ENCODE results near the gene PIK3R2.
"Not testable (repeated sequence)": the region's sequence is repeated elsewhere in the genome, so short reads cannot be mapped to it uniquely, and the experiment has no call there.

The PIK3R2 gene

DNA sequence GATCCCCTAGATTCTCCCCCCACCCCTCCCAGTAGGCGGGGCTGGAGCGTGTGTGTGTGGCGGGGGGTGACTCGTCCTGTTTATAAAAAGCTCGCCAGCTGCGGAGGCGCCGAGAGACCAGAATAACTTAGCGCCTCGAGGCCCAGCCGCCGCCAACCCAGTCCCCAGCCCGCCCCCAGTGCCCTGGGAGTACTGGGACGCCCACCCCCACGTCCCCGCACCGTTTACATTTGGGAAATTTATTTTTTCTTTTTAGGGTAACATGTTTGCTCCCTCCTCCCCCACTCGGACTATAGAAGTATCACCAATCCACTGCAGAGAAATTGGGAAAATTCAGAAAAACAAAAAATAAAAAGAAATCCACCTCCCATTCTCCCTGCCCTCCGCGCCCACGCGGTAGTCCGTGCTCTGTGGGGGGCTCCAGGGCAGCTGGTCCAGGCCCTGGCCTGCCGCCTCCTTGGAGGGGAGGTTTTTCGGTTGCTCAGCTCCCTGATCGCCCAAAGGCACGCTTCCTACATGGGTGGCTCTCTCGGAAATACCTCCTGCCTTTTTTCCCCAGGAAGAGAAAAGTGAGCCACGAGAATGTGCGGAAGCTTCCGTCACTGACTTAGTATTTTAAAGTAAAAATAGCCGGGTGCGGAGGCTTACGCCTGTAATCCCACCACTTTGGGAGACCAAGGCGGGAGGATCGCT, 52.4 kb downstream of the PIK3R2 start:
- peak; percentile 92 for DNase-seq

DNA sequence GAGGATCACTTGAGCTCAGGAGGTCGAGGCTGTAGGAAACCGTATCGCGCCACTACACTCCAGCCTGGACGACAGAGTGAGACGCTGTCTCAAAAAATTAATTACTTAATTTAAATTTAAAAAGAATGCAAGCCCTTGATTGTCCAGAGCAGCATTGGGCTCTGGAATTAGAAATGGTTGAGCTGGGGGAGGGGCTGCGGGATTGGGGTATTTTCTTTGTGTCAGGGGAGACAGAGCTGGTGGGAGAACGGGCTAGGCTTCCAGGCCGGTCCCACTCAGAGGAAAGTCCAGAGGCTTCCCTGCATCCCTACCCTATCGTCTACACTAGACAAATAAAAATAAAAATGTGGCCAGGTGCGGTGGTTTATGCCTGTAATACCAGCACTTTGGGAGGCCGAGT, 53.1 kb downstream of the PIK3R2 start:
- DNase-seq = no peak

DNA sequence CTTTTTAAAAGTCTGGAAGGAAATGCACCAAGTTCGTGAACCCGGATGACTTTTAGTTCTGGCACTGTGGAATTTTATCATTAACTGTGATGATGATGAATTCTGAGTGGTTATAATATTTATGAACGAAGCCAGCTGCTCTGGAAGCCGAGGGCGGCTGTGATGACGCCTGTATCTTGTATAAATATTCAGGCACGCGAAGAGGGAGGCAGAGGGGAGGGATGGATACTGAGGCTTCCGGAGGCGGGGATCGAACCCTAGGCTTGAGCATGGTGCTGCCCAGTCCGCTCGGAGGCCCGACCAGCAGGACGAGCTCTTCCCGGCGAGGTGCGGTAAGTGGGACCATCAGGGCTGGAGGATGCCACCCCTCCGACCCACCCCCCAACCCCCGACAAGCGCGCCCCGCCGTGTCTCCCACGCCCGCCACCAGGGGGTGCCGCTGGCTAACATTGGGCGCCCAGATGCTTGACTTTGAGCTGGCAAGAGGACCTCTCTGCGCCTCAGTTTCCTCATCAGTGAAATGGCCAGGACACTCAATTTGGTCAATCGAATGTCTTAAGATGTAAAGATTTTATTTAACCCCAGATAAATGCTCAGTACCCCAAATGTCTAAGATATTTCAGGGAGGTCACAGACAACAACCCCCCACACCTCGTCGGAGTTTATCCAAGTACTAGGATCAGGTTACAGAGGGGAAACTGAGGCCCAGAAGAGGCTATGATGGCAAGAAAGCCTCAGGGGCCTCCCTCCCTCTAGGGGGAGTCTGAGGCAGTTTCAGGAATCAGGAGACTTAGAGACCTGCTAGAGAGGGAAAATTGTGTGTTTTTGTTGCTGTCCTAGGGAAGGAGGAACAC, 55.4 kb downstream of the PIK3R2 start:
- peak; percentile 80 for DNase-seq

DNA sequence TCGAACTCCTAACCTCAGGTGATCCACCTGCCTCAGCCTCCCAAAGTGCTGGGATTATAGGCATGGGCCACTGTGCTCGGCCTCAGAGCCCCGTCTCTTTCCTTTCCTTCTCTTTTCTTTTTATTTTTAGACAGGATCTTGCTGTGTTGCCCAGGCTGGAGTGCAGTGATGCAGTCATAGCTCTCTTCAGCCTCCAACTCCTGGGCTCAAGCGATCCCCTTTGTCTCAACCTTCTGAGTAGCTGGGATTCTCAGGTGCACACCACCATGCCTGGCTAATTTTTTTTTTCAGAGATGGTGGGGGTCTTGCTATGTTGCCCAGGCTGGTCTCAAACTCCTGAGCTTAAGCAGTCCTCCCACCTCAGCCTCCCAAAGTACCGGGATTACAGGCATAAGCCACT, 56.9 kb downstream of the PIK3R2 start:
- DNase-seq = not testable (repeated sequence)

DNA sequence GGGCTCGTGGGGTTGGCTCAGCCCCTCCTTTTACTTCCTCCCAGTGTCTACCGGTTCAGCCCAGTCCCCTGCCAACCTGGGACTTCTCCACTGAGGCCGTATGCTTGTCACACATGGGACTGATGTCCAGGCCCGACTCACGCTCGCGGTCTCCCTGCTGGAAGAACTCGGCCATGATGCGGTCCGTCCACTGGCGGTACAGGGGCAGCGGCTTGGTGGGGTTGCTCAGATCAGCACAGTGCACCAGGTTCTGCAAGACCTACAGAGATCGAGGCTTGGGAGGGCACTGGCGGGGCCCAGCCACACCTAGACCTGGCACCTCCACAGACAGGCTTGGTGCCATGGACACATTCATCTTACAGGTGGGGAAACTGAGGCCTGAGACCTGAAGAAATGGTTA, 58.7 kb downstream of the PIK3R2 start:
- DNase-seq = no peak

DNA sequence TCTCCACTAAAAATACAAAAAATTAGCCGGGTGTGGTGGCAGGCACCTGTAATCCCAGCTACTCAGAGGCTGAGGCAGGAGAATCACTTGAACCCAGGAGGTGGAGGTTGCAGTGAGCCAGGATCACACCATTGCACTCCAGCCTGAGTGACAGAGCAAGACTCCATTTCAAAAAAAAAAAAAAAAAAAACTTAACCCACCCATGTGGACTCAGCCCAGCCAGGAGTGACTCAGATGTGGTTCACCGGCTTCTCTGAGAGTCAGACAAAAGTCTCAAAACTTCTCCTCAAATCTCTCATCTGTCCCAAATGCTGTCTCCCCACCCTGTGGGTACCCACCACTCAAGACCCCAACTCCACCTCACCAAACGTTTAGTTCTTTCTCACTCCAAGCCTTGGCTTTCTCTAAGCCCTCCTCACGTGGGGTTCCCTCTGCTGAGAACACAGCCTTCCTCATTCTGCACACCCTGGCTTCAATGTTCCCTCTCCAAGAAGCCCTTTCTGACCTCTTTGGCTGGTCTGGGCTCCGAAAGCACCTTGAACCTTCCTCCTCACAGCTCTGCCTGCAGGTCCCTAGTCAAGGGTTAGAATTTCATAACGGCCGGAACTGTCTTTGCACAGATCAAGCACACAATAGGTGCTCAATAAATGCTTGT, 61.9 kb downstream of the PIK3R2 start:
- DNase-seq = no peak

DNA sequence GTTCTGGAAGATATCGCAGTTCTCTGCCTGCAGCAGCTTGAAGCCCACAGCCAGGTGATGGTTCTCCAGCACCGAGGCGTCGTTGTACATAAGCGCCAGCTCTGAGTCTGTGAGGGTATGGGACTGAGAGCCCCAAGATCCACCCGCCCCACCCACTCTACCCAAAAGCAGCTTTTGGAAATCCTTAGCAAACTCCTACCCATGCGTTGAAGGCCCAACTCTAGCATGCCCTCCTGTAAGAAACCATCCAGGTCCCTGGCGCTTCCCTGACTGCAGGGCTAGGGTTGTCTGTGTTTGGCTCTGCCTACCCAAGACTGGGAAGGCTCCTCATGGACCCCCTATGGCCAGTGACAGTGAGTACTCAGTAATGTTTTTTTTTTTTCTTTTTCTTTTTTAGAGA, 63.8 kb downstream of the PIK3R2 start:
- no peak for DNase-seq

DNA sequence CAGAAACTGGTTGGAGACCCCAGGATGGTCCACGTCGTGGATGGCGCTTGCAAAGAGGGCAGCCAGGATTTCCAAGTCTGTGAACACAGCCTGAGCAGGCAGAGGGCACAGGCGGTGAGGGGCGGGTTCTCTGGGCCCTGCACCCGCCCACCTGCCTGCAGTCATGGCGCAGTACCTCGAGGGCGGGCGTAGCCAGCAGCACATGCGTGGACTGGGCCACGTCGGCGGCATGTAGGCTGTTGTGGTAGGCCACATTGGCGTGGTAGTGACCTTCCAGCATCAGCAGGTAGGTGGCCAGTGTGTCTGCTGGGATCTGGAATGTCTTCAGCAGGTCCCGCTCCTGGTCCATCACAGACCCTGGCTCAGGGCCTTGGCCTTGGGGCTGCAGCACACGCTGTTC, 65.2 kb downstream of the PIK3R2 start:
- DNase-seq = no peak

DNA sequence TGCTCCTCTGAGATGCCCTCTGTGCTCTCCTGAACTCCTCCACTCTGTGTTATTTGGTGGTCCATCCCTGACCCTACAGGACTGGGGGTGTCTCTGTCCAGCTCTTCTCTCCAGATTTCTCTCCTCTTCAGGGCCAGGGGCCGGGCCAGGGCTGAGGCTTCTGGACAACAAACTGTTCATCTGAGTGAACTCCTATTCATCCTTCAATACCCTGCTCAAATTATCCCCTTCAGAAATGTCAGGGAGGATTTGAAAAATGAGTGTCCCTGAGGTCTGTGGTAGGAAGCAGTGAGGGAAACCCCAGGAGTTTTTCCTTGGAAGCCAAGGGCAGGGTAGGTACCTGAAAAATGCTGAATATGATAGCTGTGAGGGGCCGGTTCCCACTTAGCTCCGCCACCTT, 65.6 kb downstream of the PIK3R2 start:
- DNase-seq = no peak

Measured in NCI-H82 (cell line).